ENCODE results near the gene ATXN1.

Gene ATXN1

GRCh38 chr6:16438718-16439591 lies 322.3 kb downstream of the ATXN1 start:
- DNase-seq (ENCODE audit: low read depth in 2 of 2) = no peak

GRCh38 chr6:16437984-16438383 lies 323.3 kb downstream of the ATXN1 start:
- no peak for DNase-seq (ENCODE audit: low read depth in 2 of 2)

DNA sequence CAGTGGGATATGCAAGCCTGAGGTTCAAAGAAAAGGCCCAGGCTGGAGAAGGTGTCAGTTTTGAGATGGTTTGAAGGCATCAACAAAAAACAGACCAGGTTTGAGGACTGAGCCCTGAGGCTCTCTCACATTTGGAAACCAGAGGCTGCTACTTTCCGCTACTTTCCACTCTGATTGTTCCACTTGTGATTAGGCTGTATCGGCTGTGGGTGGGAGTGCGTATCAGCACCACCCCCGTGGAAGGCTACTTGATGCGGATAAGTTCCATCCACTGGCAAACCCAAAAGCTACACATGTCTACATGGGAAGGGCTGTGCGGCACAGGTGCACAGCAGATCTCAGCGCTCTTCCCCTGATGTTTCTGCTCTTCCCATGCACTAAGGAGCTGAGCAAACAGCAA lies 324.2 kb downstream of the ATXN1 start:
- peak in 1 of 2 donors; percentile 46 for DNase-seq (ENCODE audit: low read depth in 2 of 2)

DNA sequence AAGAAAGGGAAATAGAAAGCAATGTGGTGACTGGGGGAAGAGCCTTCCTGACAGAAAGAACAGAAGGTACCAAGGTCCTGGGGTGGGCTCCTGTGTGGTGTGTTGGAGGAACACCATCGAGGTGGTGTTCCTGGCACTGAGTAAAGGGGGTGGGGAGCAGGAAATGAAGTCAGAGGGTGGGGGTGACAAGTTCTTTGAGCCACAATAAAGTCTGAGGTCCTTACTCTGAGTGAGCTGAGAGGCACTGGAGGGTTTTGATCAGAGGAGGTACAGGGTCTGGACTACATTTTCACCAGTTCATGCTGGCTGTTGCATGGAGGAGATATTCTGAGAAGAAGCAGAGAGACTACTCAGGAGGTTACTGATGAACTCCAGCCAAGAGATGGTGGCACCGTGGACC lies 324.7 kb downstream of the ATXN1 start:
- peak in 1 of 2 donors; percentile 34 for DNase-seq (ENCODE audit: low read depth in 2 of 2)

DNA sequence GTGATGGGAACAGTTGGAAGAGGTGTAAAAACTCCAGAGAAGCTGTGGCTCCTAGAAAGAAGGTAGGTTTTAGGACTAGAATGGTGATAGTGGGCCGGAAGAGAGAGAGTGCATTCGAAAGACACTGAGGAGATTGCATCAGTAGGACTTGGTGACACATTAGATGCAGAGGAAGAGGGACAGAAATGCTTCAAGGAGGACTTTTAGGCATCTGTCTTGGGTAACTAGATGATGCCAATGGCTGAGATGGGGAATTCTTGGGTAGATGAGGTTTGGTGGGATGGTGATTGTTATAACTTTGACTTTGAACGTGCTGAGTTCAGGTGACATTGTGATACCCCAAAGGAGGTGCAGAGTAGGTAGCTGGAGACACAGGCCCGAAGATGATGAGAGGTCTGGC lies 326.4 kb downstream of the ATXN1 start:
- DNase-seq (ENCODE audit: low read depth in 2 of 2) = no peak

GRCh38 chr6:16433338-16433890 lies 327.8 kb downstream of the ATXN1 start:
- DNase-seq (ENCODE audit: low read depth in 2 of 2) = no peak

- DNase-seq (ENCODE audit: low read depth in 2 of 2) = no peak
Measured at GRCh38 chr6:16432075-16433032, 328.9 kb downstream of the ATXN1 start.

DNA sequence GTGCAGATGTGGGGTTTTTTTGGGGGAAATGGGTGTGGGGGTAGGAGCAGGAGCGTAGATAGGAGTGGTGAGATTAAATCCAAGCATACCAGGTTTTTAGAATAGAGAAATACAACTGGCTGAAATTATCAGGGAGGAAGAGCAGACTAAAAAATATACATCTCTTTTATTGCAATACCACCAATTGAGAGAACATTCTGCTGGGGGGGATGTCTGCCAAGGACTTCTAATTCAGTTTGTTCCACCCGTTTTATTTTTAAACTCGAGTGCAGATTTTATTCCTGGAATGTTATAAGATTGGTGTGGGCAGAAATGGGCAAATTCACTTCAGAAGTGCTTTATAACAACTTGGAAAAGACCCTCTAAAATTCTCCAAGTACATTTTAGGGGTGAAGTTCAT lies 330.2 kb downstream of the ATXN1 start:
- no peak for DNase-seq (ENCODE audit: low read depth in 2 of 2)

DNA sequence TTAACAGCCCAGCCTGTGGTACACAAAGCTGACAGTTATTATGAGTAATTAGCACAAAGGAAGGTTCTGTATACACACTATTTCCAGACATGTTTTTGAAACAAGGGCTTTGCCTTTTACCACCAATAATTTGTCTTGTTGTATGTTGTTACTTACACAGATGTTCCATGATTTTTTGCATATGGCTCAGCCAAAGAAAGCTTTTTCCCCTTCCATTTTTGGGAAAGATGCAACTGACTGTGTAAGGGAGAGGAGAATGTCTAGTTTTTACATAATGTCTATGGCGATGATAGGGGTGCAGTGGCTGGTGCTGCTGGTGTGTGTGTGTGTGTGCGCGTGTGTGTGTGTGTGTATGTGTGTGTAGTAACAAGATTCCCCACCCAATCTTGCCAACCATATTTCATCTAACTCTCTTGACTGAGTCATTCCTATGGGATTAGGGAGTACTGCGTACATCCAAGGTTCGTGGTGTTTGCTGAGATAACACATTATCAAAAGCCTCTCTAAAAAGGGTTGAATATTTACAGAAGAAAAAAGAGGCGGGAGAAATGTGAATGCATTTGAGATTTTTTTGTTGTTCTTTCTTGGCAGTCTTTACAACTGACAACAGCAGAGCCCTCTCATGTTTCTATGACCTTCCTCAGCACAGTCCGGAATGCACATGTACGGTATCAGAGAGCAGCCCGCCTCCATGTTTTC lies 330.7 kb downstream of the ATXN1 start:
- DNase-seq (ENCODE audit: low read depth in 2 of 2) = no peak

GRCh38 chr6:16429669-16430068 lies 331.6 kb downstream of the ATXN1 start:
- DNase-seq (ENCODE audit: low read depth in 2 of 2) = no peak

- no peak for DNase-seq (ENCODE audit: low read depth in 2 of 2)
Measured at GRCh38 chr6:16427124-16427523, 334.1 kb downstream of the ATXN1 start.

DNA sequence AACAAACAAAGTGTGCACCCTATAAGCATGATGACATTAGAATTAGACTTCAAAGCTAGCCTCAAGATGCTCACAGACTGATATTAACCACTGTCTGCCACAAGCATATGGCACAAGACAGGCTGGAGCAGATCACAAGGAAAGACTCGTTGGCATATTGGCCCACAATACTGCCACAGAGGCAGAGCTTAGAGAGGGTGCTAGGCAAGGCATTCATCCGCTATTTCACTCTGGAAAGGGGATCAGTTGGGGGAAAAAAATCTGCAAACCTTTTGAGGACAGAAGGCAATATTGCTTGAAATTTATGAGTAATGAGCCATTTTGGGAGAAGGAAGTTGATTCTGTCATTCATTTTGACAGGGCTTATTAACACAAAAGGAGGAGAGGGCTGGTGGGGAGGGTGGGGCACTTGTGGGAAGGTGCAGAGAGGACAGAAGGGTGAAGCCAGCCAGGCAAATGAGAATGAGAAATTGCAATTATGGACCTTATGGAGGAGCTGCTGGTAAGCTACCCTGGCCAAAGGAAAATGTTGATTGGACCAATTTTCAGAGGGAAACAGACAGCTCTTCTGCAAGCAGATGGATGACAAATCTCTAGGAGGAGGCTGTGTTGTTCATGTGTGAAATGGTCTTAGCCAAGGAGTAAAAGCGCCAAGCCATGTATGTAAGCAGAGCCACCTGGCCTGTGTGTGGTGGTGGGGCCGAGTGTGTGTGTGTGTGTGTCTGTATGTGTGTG lies 335.2 kb downstream of the ATXN1 start:
- no peak for DNase-seq (ENCODE audit: low read depth in 2 of 2)

DNA sequence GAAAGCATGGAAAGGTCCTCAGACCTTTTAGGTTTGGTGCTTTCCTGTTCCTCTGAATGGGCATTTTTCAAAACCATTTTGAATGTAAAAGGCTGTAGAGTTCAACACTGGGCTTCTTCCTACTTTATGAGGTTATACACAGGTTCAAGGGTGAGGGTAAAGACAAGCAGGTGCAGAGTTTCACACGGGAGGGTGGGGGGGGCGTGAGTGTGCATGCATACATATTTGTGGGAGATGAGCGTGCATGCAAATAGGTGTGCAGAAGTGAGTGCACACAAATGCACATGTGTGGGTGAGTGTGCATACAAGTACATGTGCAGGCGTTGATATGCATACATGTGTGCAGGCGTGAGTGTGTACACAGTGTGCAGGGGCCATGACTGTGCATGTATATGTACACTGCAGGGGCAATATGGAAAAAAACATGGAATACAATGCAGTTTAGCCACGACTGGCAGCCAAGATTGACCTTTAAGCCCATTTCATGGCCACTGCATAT lies 339.7 kb downstream of the ATXN1 start:
- no peak for DNase-seq (ENCODE audit: low read depth in 2 of 2)

GRCh38 chr6:16420715-16421461 lies 340.4 kb downstream of the ATXN1 start:
- DNase-seq (ENCODE audit: low read depth in 2 of 2) = no peak

DNA sequence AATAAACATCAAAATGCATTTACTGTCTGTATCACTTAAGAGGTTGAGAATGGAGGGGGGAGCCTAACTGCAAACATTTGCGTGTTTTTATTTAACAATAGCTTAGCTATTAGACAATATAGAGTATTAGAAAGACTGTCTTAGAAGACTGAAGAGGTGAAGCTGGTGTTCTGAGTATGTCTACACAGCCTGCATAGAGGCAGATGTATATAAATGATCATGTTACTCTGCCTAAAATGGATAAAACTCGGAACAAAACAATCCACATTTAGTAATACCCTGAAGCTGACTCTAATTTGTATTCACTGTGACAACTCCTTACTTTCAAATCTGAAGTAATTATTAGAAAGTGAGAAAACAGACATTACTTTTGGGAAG lies 340.9 kb downstream of the ATXN1 start:
- DNase-seq (ENCODE audit: low read depth in 2 of 2) = no peak

GRCh38 chr6:16419636-16420336 lies 341.5 kb downstream of the ATXN1 start:
- no peak for DNase-seq (ENCODE audit: low read depth in 2 of 2)

DNA sequence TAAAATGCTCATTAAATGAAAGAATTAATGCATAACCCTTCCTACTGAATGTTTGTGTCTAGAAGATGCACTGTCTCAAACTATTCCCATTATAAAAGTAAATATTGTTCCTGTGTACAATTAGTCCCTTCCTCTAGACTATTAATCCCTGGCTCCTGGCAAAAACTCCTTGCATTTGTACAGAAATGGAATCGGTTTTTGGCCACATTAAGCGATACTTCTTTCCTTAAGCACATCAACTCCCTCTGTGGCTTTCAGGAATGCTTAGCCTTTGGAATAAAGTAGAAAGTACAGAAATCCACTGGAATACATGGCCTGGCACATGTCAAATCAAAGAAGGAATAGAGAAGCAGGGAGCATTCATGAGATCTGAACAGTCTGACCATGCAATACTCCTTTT lies 343.1 kb downstream of the ATXN1 start:
- no peak for DNase-seq (ENCODE audit: low read depth in 2 of 2)

- DNase-seq (ENCODE audit: low read depth in 2 of 2) = no peak
Measured at GRCh38 chr6:16415677-16416076, 345.6 kb downstream of the ATXN1 start.

- no peak for DNase-seq (ENCODE audit: low read depth in 2 of 2)
Measured at GRCh38 chr6:16414205-16414604, 347.1 kb downstream of the ATXN1 start.

DNA sequence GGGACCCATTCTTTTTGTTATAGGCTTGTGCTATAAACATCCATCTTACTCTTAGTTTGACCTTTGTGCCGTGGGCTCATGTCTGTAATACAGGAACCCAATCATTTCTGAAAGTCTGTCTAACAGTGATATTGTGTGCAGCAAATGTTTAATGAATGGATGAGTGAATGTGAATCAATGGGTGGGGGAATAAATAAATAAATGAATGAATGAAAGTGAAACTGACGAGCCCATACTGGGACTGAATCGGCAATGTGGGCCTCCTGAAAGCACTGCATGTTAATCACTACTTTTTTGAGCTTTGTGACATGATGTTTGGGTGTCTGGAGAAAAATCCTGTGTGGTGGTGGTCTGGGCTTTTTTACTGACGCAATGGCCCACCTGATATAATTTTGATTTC lies 347.9 kb downstream of the ATXN1 start:
- DNase-seq (ENCODE audit: low read depth in 2 of 2) = no peak
